ENCODE results near the gene ZC3HAV1.

- TF ChIP-seq ZNF565 (CRISPR knock-in tag; conservative IDR thresholded peaks at IDR 0.05; ENCODE audit: low read depth) (no peak), ARNTL (CRISPR knock-in tag; IDR thresholded peaks at IDR 0.05; ENCODE audit: borderline replicate concordance, low read depth) (no peak), CSRNP3 (CRISPR knock-in tag; IDR thresholded peaks at IDR 0.05) (no peak)
Observed at GRCh38 chr7:139038691-139039090, 70.8 kb downstream of the ZC3HAV1 start.

All from SK-N-SH treated with all-trans-retinoic acid at 6 μM for 48 hours (cell line).